Left hindlimb (tissue), 1 donor: Measurements from ENCODE around the gene SLC2A4.

Experiments used
- DNase-seq: peaks from one replicate; pipeline ENCODE4 v3.0.0-alpha.2; 2018

SLC2A4 gene

DNA sequence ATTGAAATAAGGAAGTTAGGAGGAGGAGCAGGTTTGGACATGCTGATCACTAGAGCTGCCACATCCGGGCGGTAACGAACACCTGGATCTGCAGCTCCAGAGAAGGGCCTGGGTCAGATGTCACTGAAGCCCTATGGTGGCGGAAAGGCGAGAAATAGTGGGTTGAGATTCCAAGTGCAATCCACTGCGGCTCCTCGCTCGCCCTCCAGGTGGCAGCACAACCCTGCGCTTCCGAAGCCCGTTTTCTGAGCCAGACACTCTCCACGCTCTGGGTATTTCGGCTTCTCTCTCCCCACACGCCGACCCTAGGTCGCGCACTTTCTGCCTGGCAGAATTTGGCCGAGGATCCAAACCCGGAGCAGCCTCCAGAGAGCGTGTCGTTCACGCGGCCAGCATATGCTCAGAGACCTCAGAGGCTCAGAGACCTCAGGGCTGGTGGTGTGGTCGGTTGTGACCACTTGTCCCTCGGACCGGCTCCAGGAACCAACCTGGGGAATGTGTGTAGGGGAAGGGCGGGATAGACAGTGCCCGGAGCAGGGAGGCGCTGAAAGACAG is 922 bp upstream of the SLC2A4 start:
- DNase-seq: peak; percentile 83

DNA sequence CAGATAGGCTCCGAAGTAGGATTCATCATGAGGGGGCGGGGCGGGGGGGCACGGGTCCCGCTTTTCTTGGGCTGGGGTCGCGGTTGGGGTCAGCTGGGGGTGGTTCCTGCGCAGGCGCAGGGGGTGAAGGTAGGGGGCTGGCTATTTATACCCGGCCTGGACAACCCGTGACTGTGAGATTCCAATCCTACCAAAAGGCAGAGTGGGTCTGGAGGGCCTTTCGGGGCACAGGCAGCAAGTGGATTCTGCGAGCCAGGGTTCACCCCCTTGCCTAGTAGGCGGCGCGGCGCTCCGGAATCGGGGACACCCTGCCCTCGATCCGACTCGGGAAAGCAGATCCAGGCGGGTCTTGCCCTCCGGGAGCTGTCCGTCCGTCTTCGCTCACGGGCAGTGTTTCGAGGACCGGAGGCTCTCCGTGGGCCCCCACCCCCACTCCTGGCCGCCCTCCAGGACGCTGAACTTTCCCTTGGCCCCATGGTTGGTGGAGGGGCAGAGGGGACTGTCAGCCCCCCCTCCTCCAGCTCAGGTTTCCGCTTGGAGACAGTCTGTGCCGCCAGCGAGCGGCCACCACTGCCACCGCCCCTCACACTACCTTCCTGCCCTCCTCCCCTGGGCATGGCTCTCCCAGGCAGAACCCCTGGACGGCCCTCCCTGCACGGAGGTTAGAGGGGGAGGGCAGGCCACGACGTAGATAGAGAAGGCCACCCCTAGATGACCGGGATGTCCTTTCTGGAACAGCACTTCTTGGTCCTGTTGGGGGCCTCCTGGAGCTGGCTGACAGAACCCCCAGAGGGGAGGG is 634 bp downstream of the SLC2A4 start:
- DNase-seq: peak; percentile 50

DNA sequence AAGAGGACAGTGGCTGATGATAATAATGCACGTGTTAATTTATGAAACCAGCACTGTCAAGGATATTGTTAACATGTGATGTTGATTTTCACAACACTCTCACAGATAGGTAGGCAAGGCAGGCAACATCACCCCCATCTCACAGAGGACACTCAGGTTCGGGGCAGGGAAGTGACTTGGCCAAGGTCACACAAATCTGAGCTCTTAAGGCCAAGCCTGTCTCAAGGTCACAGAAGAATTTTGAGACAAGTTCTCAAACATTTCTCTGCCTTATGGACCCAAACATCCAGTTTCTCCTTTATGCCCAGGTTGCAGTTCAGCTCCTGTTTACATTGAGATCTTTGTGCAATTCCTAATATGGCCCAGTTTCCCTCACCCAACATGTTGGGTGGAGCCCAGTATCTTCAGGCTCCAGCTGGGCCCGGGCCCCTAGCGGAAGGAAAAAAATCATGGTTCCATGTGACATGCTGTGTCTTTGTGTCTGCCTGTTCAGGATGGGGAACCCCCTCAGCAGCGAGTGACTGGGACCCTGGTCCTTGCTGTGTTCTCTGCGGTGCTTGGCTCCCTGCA is 1.3 kb downstream of the SLC2A4 start:
- no peak for DNase-seq

DNA sequence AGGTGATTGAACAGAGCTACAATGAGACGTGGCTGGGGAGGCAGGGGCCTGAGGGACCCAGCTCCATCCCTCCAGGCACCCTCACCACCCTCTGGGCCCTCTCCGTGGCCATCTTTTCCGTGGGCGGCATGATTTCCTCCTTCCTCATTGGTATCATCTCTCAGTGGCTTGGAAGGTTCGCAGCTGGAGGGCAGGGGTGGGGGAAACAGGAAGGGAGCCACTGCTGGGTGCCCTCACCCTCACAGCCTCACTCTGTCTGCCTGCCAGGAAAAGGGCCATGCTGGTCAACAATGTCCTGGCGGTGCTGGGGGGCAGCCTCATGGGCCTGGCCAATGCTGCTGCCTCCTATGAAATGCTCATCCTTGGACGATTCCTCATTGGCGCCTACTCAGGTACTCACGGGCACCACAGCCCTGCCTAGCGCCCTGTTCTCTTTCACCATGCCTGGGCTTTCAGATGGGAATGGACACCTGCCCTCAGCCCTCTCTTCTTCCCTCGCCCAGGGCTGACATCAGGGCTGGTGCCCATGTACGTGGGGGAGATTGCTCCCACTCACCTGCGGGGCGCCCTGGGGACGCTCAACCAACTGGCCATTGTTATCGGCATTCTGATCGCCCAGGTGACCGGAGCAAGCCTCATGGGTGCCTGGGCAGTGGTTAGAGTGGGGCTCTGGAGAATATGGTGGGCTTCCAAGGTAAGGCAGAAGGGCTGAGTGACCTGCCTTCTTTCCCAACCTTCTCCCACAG is 2.1 kb downstream of the SLC2A4 start:
- DNase-seq: no peak

DNA sequence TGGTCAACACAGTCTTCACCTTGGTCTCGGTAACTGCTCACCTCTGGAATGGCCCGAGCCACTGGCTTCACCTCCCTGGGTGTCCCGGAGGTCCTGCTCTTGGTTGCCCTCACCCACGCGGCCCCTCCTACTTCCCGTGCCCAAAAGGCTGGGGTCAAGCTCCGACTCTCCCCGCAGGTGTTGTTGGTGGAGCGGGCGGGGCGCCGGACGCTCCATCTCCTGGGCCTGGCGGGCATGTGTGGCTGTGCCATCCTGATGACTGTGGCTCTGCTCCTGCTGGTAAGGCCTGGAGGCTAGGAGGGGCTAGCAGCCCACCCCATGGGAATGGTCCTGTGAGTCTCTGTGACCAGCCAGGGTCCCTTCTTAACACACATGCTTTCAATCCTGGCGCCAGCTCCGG is 3.4 kb downstream of the SLC2A4 start:
- no peak for DNase-seq

DNA sequence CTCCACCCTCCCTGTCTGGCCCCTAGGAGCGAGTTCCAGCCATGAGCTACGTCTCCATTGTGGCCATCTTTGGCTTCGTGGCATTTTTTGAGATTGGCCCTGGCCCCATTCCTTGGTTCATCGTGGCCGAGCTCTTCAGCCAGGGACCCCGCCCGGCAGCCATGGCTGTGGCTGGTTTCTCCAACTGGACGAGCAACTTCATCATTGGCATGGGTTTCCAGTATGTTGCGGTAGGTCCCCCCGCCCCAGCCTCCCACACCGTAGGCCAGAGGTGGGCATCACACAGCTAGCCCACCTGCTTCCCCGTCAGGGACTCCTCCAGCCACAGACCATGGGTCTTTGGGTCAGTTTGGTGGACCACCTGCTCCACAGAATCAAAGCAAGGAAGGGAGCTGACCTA is 4.2 kb downstream of the SLC2A4 start:
- DNase-seq: no peak

DNA sequence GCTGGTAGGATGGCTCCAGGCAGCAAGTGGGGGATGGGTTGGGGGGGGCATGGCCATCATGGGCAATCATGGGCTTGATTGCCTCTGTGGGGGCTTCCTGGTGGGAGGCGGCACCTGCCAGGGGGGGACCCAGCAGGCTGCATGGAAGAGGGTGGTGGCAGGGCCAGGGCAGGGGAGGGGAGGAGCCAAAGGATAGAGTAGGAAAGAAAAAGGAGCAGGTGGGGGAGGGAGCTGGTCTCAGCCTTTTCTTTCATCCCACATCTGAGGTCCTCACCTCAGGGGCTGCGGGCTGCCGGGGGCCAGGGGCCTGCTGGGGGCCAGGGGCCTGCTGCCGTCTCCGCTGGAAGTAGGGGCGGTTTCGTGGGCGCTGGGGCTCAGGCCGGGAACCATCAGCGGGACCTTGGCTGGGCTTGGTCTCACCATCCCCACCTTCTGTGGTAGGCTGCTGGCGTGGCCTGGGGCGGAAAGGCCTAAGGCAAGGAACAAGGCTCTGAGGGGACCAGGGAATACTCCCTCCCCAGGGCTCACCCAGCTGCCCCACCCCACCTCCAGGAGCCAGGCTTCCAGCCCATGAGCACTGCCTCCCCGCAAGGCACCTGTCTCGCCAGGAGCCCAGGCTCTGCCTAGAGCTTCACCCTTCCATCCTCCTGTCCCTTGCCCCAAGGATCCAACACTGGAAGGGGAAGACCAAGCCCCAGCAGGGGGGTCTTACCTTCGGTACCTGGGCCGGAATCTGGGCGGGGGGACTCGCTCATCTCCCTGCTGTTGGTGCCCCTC is 7.9 kb downstream of the SLC2A4 start:
- no peak for DNase-seq

DNA sequence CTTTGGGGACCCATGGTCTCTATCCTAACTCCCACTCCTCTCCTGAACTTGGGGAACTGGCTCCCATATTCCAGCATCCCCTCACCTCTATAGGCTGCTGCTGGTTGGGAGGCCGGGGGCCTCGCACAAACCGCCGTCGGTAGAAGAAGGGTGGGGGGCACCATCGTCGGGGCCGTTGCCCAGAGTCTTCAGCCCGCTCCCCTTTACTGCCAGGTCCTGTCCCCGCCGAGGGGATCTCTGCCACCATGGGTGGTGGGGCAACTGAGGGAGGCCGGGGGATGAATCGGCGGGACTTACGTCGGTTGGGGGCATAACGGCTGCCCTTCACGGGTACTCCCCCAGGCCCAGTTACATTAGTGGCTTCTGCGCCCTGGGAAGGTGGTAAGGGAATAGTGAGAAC is 8.6 kb downstream of the SLC2A4 start:
- no peak for DNase-seq

DNA sequence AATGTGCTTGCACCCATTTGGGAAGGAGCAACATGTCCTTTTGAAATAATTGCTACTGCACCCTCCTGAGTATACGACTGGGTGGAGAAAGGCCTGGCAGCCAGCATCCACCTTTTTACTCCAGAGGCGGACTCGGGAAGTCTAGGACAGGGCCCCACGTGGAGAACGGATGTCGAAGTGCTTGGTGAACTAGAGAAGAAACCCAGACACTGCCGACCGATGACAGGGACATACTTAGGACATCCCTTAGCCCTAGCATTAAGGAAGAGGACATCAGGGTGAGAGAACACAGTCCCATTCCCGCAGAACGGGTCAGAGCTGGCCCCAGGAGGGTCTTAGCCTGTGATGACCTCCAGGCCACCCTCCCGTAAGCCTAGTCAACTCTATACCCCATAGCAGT is 9.2 kb downstream of the SLC2A4 start:
- DNase-seq: no peak

DNA sequence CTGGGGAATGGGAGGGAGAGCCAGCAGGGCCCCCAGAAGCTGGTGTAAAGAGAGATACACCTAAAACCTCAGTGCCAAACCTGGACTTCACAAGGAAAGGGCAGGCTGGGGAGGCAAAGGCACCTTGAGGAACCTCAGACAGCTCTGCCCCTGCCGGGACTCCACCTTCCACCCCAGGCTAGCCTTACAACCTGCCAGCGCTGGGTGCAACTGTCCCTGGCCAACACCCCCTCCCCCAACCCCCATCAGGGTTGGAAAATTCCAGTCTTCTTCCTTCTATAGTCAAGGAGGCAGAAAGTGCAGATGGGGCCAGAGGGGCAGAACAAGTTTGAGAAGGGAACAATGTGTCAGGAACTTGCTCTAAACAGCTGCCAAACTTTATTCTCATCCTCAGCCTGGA is 10.7 kb downstream of the SLC2A4 start:
- no peak for DNase-seq

DNA sequence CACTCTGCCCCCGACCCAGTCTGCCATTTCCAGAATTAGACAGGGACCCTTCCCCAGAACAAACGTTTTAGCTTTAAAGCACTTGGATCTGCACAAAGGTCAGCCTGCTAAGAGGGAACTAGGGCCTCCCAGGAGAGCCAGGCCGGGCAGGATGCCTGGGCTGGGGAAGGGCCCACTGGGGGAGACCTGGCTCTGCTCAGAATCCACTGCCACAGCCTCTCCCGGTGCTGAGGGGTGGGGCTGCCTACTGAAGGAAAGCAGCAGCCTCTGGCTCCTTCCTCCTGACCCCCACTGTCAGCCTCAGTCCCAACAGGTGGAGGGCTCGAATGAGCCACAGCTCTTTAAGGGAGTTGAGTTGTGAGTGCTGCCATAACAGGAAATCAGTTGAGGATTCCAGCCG is 11.2 kb downstream of the SLC2A4 start:
- DNase-seq: no peak

DNA sequence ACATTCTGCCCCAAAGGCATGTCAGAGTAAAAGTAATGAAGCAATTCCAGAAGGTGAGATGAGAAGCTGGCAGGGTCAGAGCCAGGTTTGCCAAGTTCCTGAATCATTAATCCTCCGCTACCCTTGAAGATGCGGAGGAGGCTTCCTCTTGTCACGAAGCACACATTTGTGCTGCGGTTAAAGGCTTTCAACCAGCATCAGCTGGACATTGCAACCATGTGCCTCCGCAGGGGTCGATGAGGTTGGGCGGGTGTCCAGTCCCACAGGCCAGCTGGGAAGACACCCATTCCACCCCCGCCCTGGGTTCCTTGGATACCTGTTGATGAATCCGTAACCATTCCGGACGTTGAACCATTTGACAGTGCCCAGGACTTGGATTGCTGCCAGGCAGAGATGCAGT is 11.6 kb downstream of the SLC2A4 start:
- DNase-seq: no peak

DNA sequence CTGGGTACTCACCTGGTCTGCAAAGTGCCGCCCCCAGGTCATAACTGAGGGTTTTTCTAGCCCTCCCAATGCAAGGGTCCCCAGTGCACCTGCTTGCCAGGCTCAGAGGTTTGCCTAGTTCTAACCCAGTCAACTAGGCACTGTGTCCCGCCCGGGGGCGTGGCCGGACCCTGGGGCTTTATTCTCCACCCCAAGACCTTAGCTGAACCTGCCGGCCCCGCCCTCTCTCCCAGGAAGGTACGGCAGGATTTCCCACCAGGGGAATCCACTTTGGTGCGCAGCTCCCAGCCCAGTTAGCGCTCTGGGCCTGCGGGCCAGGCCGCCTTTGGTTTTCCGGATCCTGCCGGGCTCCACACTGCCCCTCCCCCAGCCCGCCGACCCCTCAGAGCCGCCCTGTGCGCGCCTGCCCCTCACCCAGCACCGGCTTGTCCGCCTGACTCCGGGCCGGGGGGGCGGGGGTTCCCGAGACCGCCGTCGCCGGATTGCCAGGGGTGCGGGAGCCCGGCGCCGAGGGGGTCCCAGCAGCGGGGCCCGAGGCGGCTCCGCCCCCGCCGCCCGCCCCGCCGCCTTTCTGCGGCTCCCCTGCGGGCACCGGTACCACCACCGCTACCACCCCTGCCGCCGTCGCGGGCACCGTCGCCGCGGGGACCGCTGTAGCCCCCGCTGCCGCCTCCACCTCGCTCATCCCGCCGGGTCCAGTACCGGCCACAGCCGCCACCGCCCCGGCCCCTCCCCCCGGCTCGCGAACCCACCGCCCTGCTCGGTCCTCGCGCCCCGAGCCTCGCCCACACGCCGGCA is 12.5 kb downstream of the SLC2A4 start:
- no peak for DNase-seq

DNA sequence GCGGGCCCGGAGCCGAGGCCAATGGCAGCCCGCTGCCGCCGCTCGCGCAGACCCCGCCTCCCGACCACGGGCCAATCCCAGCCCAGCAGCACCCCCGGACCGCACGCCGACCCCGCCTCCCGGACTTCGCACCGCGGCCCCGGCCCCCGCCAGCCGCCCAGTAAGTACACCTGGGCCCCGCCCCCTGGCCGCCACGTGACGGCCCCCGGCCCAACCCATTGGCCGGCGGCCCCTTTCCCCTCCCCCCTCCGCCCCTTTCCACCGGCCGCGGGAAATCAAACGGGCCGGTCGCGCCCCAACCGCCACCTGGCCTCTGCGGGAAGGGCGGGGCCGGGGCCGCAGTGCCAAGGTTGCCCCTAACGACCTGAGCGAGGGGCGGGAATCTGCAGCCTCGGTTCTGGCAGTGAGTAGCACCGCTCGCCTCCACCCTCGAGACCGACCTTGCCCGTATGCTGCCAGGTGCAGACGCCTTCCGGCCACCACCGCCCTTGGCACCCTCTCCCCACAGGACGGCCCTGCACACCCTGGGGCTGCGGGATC is 13.2 kb downstream of the SLC2A4 start, which contains the start of gene YBX2:
TSS of gene YBX2 (minus strand) at position 26 of the 540 bp plus-strand sequence. CDS start 139 bp downstream, outside the sequence.
- peak; percentile 57 for DNase-seq

DNA sequence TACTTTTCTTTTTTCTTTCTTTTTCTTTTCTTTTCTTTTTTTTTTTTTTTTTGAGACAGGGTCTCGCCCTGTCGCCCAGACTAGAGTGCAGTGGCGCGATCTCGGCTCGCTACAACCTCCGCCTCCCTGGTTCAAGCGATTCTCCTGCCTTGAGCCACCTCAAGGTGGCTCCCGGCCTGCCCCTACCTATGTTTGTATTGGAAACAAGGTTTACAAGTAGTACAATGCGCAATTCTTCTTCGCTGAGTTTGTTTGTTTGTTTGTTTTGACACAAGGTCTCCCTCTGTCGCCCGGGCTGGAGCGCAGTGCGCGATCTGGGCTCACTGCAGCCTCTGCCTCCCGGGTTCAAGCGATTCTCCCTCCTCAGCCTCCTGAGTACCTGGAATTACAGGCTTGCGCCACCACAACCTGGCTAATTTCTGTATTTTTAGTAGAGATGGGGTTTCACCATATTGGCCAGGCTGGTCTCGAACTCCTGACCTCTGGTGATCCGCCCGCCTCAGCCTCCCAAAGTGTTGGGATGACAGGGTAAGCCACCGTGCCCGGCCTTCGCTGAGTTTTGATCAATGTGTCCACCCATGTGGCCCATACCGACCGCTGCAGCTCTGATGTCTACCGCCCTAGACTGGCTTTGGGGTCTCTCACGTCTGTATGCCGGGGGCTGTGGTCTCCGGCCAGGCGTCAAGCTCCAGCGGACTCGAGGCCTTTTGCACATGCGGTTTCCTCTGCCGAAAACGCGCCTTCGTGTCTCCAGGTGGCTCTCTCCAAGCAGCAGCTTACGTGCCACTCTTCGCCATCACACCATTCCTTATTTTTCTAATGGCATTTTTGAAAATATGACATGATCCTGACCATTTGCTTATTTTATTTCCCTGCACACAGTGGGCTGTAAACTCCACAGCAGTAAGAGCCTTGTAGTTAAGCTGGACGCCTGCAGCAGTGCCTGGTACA is 14.0 kb downstream of the SLC2A4 start:
- no peak for DNase-seq

DNA sequence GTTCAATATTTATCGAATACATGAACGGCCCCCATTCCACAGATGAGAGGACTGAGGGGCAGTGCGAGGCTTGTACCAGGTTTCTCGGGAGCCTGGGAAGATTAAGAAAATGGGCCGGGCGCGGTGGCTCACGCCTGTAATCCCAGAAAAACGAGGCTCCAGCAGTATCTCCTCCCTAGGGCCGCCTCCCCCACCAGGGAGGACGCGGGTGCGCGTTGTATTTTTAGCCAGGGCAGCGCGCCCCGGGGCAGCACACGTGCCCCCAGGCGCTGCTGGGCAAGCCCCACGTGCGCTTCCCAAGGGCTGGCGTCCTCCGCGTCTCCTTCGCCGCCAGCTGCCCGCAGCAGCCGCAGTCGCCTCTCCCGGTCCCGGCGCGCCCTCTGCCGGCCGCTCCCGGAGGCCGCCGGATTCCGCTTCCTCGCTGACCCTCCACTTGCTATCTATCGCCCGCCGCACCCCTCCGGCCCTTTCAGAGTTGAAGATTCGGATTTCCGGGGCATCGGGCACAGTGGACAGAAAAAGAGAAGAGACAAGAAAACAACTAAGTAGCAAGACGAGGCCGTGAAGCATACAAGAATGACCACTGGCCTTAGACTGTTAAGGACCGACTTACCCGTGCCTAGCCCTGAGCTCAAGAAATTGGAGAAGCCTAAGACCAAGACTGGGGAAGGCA is 14.8 kb downstream of the SLC2A4 start:
- peak; percentile 85 for DNase-seq

DNA sequence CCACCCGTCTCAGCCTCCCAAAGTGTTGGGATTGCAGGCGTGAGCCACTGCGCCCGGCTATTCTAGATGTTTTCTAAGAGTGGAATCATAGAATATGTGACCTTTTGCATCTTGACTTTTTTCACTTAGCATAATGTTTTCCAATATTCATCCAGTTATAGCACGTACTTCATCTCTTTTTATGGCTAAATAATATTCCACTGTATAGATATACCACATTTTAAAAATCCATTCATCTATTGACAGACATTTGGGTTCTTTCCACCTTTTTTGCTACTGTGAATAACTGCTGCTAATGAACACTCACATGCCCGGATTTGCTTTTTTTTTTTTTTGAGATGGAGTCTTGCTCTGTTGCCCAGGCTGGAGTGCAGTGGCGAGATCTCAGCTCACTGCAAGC is 22.7 kb downstream of the SLC2A4 start:
- DNase-seq: no peak

DNA sequence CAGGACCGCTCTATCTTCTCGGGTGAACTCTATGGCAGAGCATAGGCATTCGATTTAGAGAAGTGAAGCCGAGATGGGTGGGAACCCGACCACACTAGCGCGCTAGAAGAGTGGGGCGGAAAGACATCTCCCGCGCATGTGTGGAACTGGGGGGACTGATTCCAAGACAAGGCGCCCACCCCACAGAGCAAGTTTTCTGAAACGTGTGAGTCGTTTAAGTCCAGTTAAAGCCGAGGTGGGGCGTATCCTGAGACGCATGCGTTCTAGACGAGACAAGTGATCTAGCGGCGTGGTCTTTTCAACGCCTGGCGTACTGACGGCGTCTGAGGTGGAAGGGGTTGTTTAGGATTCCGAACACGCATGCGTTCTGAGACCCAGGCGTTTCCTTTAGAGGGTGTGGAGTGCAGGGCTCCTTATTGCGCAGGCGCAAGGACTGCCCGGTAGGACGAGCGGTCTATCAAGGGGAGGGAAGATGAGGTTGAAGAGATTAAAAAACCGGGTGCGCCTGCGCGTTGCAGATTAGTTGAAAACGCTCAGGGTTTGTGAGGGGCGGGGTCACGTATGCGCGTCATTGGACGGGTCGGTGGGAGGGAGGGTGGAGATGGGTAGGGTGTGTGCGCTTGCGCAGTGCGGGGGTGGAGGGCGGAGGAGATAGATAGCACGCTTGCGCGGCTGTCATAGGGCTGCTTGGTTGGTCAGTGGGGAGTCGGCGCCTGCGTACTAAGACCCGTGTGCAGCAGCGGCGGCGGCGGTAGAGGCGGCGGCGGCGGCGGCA is 25.6 kb downstream of the SLC2A4 start, which contains the start of gene EIF5A:
TSS of gene EIF5A (plus strand) at position 718 of the 775 bp plus-strand sequence. CDS start 2,008 bp downstream, outside the sequence.
- DNase-seq: peak; percentile 100
